Measurements from ENCODE around the gene PTH.

Gene PTH

GRCh38 chr11:13475091-13475490 lies 20.7 kb downstream of the PTH start:
- Histone ChIP-seq H3K27me3 (ENCODE audit: insufficient read depth, poor library complexity, severe bottlenecking) (peaks cover 8% of the 10 kb centered on the region), H3K4me3 (replicated peaks; ENCODE audit: insufficient read depth, low read length) (no peak overlapping the region), H3K27ac (replicated peaks) (no peak overlapping the region)
- TF ChIP-seq POLR2AphosphoS5 (IDR thresholded peaks at IDR 0.05; ENCODE audit: low read depth) (no peak), GABPA (IDR thresholded peaks at IDR 0.05; ENCODE audit: low read depth) (no peak), REST (IDR thresholded peaks at IDR 0.05; ENCODE audit: insufficient replicate concordance, low read depth) (no peak), CTCF (IDR thresholded peaks at IDR 0.05; ENCODE audit: insufficient read depth, low read length) (no peak), SPI1 (IDR thresholded peaks at IDR 0.05; ENCODE audit: borderline replicate concordance, low read depth) (no peak)
- no peak for DNase-seq (ENCODE audit: low read depth in 1 of 2, low spot score in 1 of 2)

- H3K27ac ChIP-seq (replicated peaks): no peak overlapping the region
- no peak overlapping the region for H3K4me3 ChIP-seq (replicated peaks; ENCODE audit: insufficient read depth, low read length)
- TF ChIP-seq SPI1 (IDR thresholded peaks at IDR 0.05; ENCODE audit: borderline replicate concordance, low read depth) (no peak), REST (IDR thresholded peaks at IDR 0.05; ENCODE audit: insufficient replicate concordance, low read depth) (no peak), GABPA (IDR thresholded peaks at IDR 0.05; ENCODE audit: low read depth) (no peak), CTCF (IDR thresholded peaks at IDR 0.05; ENCODE audit: insufficient read depth, low read length) (no peak), POLR2AphosphoS5 (IDR thresholded peaks at IDR 0.05; ENCODE audit: low read depth) (no peak)
- no peak for DNase-seq (ENCODE audit: low read depth in 1 of 2, low spot score in 1 of 2)
- H3K27me3 ChIP-seq (ENCODE audit: insufficient read depth, poor library complexity, severe bottlenecking): peaks cover 8% of the 10 kb centered on the region
Observed at GRCh38 chr11:13473013-13473722, 22.6 kb downstream of the PTH start.

GRCh38 chr11:13468750-13469149 lies 27.0 kb downstream of the PTH start:
- no peak overlapping the region for H3K27ac ChIP-seq (replicated peaks)
- TF ChIP-seq SPI1 (IDR thresholded peaks at IDR 0.05; ENCODE audit: borderline replicate concordance, low read depth): no peak

GRCh38 chr11:13465909-13466371 lies 29.9 kb downstream of the PTH start:
- Histone ChIP-seq H3K4me3 (replicated peaks; ENCODE audit: insufficient read depth, low read length) (no peak overlapping the region), H3K27ac (replicated peaks) (no peak overlapping the region), H3K27me3 (ENCODE audit: insufficient read depth, poor library complexity, severe bottlenecking) (peaks cover 2% of the 10 kb centered on the region)
- TF ChIP-seq CTCF (IDR thresholded peaks at IDR 0.05; ENCODE audit: insufficient read depth, low read length) (peak; percentile 17), POLR2AphosphoS5 (IDR thresholded peaks at IDR 0.05; ENCODE audit: low read depth) (no peak)
- no peak for DNase-seq (ENCODE audit: low read depth in 1 of 2, low spot score in 1 of 2)

More at GRCh38 chr11:13468750-13469149, 27.0 kb downstream of the PTH start:
- Histone ChIP-seq H3K27me3 (ENCODE audit: insufficient read depth, poor library complexity, severe bottlenecking) (peaks cover 2% of the 10 kb centered on the region), H3K4me3 (replicated peaks; ENCODE audit: insufficient read depth, low read length) (no peak overlapping the region)
- no peak for DNase-seq (ENCODE audit: low read depth in 1 of 2, low spot score in 1 of 2)

Measured in HL-60 (cell line).